Measurements from ENCODE around the gene HIVEP2.

HIVEP2 gene

DNA sequence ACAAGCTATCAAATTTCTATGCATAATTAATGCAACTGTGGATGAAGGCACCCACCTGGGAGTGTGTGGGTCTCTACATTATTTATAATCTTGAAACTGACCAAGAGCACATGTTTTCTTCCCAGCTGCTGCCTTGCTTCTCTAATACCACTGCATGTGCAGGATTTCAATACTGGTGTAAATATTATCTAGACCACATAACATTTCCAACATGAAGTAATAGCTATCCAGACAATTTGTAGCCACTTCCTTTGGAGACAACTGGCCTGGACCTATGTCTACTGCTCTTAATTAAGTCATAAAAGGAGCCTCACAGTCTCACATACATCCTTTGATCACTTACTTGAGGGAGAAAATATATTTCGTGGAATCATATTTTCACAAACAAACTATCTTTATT, 180.7 kb downstream of the HIVEP2 start:
- DNase-seq: no peak

DNA sequence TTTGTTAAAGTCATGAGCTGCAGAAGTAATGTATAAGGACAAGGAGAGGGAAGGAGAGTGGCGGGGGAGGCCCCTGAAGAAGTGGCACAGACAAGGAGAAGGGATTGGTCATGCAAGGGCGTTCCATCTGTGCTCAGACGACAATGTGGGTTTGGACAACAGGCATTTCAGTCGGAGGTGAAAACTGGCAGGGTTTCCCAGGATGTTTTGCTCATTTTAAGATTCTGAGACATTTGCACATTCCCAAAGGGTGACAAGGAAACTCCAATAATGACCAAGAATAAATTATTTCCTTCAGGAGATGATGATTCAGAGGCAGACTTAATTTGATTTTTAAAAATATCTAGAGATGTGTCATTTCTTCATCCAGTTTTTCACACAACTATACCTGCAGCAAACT, 181.8 kb downstream of the HIVEP2 start:
- no peak for DNase-seq

DNA sequence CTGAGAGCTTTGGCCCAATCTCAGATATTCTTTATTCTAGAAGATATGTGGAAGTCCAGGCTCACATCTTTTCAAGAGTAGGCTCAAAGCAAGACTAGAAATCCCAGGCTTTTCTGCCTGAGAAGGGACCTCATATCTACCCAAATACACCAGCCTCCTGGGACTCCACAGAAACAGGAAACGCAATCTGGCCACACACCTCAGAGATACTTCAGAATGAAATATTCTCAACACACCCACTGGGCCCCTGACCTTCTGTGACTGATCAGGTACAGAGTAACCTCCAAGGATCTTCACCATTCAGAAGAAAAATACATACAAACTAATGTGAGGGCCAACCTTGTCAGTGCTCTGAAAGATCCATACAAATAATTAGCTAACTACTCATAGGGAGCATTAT, 183.2 kb downstream of the HIVEP2 start:
- no peak for DNase-seq

DNA sequence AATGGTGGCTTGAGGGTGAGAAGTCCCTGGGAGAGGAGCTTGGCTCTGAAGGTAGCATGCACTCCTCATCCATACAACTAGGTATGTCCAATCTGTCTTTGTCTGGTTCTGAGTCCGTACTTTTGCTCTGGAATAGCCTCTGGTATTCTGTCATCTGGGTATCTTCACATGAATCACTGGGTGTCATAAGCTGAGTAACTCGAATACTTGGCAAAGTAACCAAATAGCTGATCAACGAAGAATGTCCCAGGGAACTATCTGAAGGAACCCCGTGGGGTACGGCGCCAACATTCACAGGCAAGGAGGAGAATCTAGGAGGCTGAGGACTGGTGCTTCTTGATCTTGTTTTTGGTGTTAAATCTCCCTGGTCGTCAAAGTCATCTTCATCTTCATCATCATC, 184.8 kb downstream of the HIVEP2 start:
- no peak for DNase-seq

DNA sequence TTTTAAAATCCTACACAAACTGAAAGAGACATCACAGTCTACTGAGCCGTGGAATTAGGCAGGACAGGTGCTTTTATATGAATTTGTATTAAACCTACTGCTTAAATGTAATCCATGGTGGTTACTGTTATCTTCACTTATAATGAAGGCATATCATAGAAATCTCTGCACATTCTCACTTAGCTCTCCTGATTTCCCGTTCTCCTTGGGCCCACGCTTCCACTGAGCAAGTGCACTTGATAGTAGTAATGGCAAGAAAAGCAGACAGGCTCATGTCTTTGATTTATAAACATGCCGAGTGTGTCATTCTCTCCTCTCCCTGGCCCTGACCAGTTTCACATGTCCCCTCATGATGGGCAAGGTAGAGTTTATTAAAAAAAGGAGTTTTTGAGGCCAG, 186.3 kb downstream of the HIVEP2 start:
- no peak for DNase-seq

DNA sequence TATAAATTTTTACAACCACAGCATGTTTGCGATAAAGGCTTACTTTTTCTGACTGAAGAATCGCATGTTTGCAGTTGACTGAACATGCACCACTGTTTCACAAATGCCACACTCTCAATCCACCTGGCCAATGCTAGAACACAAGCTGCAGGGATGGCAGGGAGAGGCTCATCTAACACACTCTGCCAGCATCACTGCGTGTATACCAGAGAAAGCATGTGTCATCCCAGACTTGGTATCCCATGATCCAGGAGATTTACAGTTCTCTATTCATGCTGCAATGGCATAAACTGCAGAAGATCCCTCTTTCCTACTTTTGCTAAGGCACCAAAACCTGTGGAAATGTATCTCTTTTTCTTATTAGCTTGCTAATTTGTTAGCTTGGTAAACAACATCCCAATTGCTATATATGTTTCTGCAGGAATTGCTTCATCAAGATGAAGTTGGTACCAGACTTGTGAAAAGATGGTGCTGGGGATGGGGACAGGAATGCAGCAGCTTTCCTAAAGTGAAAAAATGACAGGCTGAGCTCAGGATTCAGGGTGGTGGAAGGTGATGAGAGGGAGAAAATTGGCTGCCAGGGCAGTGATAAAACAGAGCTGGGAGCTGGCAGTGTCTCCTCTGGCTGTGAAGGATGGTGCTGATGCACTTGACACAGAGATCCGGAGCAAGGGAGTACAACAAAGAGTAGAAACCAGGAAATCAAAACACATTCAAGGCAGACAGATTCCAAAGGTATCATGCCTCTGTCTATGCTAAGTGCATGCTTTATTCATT, 186.9 kb downstream of the HIVEP2 start:
- DNase-seq: no peak

DNA sequence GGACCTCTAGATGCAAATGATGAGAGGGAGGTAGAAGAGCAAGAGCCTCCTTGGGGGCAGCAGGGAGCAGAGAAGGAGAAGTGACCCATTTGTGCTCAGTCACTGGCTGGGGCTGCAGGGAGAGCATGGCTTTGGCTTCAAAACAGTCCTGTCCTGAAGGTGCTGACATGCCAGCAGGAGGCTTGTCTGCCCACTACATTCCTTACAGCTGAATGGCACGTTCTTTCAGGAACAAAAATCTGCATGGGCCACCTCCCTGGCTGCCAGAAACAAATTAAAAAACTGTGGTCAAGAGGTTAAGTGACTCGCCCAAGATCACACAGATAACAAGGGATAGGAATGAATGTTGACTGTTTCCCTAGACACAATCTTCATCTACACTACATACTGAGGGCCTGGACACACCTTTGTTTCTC, 188.8 kb downstream of the HIVEP2 start:
- DNase-seq: no peak

DNA sequence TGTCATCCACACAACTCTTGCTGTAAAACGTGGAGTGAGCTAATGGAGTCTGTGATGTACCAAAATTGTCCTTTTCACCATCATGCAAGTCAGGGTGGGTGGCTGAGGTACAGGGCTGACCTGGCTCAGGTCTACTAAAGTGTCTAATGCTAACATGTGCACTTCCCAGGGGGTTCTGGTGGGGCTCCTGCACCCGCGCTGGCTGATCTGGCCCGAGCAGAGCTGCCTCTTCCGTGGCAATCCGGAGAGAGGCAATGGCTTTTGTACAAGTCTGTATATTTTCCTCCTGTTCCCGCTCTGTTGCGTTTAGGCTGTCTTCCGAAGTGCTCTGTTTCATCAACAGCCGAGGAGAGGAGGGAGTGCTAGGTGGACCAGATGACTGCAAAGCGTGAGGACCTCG, 191.8 kb downstream of the HIVEP2 start:
- no peak for DNase-seq

DNA sequence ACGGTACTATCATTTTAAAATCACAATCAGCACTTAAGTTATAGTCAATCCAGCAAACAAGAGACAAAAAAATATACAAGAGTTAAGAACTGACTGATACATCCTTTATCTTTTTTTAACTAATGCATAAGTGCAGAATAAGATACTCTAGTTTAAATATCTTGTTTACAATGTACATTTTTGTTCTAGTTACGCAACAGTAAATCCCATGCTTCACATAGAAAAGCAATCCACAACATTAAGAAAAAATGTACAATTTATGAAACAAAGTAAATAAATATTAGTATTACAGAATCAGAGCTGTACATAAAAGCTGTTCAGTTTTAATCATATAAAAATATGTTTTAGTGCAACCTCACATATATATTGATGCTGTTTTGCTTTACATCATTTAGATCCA, 192.6 kb downstream of the HIVEP2 start:
- DNase-seq: no peak

DNA sequence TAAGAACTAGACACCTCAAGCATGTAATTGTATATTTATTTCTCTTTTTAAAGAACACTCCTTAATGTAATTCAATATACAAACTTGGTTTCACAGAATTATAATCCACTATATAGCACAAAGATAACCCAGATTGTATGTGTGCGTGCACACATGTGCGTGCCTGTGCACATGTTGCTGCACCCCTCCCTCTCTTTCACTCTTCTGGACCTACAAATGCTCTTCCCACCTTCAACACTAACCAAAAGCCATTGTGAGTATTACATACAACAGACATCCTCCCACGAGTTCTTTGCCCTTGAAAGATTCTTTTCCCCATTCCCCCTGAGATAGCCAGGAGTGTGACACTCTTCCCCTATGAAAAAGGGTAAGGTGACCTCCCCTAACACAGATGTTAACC, 193.5 kb downstream of the HIVEP2 start:
- DNase-seq: no peak

DNA sequence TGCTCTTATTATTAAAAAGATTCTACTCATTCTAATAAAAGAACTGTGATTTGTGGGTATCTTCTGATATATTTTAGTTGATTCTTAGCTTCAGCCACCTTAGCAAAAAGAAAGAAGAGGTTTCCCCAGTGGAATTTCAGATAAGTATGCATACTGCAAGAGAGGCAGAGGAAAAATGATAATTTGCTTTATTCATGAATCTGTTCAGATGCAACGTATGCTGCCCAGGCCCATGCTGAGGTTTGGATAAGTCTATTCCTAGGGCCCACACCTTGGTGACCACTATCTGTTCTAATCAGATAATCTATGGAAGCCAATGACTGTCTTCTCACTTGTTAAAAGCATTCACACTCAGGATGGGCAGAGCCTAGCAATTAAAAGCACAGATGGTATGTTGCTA, 194.0 kb downstream of the HIVEP2 start:
- no peak for DNase-seq

DNA sequence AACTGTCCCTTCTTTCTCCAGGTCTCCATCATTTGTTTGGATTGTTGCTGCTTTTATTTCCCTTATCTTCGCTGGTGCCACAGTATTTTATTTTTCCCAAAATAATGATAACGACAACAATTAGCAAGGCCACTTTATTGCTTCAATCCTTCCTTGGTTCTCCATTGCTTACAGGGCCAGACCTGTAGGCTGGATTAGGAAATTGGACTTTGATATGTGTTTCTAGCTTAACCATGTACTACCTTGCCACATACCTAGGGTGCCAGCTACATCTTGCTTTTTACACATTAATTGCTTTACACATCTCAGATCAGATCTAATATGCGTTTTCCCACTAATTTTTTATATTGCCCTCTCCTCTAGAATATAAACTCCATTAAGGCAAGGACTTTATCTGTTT, 195.4 kb downstream of the HIVEP2 start:
- DNase-seq: no peak

DNA sequence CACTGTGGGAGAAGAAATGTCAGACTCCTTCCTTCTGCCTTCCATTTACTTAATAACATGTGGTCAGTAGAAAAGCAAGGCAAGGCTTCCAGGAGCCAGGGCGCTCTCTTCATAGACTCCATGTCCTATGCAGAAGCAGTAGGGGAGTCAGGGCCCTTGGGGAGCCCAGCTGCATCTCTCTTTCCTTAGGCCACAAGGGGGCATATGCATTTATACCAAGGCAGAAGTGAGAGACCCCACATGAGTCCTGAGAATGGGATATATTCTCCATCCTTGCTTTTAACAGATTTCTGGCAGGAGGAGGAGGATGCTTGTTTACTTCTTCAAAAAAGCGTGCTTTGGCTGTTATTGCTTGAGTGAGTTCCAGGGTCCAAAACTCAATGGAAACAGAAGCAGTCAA, 198.5 kb downstream of the HIVEP2 start:
- no peak for DNase-seq

DNA sequence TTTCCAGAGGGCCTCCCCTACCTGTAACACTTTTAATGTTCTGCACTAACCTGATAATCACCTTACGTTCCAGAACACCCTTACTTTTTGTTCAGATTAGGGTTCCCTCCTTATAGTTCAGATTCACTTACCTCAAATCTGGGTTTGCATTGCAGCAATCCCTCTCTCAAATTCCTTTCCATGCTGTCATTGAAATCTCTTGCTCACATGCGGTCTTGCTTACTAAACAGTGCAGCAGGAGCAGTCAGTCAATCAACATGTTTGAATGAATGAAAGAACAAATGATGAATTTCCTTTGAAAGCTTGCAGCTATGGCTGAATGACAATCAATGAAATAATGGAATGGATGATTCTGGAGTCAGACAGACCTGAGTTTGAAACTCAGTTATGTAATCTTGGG, 200.1 kb downstream of the HIVEP2 start:
- no peak for DNase-seq

DNA sequence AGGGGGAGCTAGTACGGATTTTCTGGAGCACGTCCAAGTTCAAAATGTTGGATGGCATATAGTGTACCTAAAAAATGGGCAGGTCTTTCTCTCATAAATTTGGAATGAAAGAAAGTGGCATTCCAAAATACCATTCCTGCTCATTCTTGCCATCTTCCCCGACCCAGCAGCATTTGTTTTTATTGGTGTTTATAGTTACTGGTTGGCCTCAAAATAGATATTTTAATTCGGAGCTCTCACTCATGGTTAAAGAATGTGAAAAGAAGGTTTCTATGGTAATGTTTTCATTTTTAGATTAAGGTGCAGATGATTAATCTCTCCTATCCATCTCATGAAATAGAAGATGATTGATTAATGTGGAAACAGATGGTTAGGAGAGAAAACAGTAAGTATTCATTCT, 204.5 kb downstream of the HIVEP2 start:
- no peak for DNase-seq

DNA sequence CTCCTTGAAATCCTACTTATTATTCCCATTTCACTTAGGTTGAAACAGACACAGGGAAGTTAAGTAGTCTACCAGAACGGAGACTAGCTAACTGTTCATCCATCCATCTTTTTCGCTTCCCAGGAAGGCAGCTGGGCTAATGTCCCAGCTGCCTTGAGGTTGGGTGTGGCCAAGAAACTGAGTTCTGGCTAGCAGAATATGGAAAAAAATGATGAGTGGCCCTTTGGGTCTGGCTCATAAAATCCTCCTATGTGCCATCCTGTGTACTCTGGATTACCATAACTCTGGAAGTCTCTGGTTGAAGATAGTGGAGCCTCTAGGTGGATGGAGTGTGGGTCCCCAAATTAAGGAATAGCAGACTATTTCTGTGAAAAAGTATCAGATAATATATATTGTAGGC, 206.2 kb downstream of the HIVEP2 start:
- no peak for DNase-seq

DNA sequence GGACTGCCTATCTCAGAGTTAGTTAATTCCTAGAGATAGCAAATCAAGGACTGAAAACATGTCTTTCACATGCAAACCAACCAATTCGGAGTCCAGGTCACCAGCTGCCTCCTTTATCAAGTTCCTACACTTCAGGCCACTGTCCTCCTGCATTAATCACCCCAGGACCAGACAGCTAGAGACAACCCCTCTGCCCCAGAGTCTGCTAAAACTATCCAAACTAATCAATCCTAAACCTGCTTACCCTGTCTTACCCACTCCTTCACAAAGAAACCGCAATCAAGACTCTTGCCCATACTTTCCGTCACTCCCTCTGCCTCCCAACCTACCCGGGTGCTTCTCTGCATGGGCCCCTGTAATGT, 207.0 kb downstream of the HIVEP2 start:
- DNase-seq: no peak

DNA sequence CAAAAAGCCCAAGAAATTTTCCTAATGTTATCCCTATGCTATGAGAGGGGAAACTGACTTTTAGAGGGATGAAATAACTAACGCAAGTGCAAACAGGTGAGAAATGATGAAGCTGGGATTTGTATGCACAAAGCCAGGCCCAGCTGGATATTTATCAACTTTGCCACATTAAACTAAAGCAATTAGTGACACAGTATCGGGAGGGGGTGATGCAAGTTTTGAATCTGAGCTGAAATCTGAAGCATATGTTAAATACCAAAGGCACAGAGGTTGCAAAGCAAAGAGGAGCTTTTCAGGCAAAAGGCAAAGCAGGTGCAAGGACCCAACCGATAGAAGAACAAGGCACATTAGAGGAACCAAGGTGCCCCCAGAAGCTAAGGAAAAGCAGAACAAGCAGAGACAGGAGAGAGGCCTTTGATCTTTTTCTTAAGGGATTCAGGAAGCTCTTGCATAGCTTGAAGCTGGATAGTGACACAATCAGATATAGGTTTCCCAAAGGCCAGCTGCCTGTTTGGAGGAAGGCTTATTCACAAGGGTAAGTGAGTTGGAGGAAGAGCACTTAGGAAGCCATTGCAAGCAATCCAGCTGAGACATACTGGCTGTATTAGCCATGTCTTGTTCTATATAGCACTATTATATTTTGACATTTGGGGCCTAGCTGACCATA, 207.5 kb downstream of the HIVEP2 start:
- no peak for DNase-seq

DNA sequence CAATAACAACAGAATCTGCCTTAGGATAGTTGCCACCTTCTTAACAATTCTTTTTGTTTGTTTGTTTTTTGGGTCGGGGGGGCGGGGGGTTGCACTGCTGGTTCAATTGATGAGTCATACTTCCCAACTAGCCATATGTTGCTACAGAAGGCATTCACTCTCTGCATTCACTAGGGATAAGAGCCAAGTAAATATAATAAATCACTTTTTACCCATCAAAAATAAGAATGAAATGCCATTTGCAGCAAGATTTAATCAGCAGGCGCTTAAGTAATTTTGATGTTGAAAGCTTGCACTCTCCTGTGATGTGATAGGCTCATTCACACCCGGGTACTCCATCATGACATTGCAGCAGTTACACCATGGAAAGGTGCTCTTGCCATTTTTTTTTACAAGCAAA, 209.8 kb downstream of the HIVEP2 start:
- DNase-seq: no peak

DNA sequence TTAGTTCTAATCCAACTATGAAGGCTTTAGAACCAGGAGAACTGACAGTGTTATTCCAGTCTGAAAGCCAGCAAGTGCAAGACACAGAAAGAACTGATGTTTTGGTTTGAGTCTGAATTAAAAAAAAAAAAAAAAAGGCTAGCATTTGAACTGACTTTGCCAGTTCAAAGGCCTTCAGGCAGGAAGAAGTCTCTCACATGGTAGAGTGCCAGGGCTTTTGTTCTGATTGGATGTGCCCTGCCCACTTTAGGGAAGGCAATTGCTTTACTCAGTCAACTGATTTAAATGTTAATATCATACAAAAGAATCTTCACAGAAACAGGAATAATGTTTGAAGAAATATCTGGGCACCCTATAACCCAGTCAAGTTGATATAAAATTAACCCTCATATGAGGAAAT, 212.2 kb downstream of the HIVEP2 start:
- no peak for DNase-seq

DNA sequence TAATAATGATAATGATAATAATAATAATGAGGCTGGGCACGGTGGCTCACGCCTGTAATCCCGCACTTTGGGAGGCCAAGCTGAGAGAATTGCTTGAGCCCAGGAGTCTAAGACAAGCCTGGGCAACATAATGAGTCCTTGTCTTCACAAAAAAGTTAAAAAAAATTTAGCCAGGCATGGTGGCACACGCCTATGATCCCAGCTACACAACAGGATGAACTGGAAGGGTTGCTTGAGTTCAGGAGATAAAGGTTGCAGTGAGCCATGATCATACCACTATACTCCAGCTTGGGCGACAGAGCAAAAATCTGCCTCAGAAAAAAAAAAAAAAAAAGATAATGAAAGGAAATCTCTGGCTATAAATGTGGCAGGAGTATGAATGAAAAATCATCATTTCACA, 213.4 kb downstream of the HIVEP2 start:
- DNase-seq: no peak

DNA sequence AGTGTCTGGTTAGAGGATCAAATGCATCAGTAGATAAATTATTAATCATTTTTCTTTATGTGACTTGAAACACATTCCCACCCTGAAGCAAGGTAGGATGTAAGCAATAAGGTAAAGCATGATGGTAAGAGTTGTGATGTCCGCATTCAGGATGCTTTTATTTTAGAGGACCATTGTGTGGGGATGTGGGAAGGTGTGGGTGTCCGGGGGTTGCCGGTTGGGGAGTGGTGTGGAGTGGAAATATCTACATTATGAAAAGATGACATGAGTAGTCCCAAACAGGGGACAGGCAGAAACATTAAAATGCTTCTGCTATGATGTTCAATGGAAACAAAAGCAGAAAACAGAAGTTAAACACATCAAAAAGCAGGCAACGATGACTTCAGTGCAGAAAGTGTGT, 215.4 kb downstream of the HIVEP2 start:
- DNase-seq: no peak

DNA sequence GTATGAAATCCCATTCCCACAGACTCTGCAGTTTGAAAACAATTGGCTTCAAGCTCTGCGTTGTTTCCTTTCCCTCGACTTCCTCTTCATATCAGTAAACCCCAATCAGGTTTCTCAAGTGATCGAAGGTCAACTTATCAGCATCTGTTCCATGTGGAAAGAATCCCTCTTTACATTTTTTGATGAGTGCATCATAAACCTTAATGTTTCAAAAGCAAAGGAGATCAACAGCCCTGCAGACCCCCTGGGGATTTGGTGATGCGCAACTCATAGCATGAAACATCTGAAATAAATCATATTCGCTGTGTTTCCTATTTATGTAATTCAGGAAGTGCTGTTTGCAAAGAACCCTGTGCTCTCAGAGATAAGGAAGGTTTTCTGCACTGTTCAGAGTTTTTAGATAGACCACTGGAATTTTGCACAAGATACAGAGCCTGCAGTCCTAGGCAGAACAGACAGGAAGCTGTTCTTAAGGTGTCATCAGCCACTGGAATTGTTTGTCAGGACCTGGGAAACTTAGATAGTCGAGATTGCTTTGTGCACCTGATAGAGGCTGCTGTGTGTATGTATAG, 216.0 kb downstream of the HIVEP2 start:
- DNase-seq: no peak

DNA sequence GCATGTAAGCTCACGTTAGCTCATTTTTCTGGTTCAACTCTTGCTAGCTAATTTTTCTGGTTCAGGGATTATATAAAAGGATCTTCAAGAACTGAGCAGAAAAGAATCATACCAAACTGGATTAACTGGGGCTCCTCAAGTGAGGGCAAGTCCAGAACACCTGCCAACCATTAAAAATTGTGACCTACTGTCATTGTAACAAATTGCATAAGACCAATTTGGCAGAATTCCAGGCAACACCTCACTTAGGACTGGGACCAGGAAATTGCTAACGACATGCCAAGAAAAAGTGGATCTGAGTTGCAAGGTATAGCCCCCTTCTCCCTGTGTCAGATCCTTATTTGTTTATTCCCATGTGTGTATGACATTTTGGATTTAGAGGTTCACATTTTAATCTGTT, 216.6 kb downstream of the HIVEP2 start:
- no peak for DNase-seq

DNA sequence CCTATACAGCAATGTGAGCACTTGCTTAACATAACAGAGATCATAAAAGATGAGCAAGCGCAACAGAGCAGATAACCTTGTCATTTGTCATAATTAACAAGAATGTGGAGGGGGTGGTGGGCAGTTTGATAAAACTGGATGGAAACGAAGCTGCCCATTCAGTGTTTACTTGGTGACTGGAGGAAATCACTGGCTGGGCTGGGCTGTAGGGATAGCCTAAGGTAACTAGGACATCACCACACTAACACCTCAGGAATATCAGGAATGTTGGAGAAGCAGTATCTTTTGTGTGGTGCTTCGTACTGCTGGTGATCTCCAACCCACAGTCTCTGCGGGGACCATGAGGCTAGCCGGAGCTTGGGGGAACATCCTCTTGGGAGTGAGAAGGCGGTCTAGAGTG, 218.4 kb downstream of the HIVEP2 start:
- no peak for DNase-seq

Data from NCI-H748 treated with DMSO at 0.1 percent for 48 hours (cell line).